Ascending aorta (tissue), 2 donors: ENCODE data around the gene PPAT. TPM values are rescaled to one million over a fixed set of nuclear protein-coding genes. Genes with fewer than 3 reads are reported as not detected.

Source experiments
- DNase-seq, 2 donors: peaks; one replicate each; pipeline ENCODE4 v3.0.0-alpha.2; 2019; ENCODE audit warnings: low spot score in 2 of 2
- H3K27ac ChIP-seq, 2 donors: fragments of 200-600 bp; sonication (generic); one replicate each; pipeline ENCODE4 v1.5.1; 2016 to 2017; ENCODE audit warnings: mild to moderate bottlenecking in 1 of 2
- H3K27me3 ChIP-seq: fragments of 200-600 bp; sonication (generic); one replicate; pipeline ENCODE4 v1.5.1; 2017
- H3K36me3 ChIP-seq, 2 donors: fragments of 200-600 bp; sonication (generic); one replicate each; pipeline ENCODE4 v1.5.1; 2016
- H3K4me1 ChIP-seq, 2 donors: fragments of 200-600 bp; sonication (generic); one replicate each; pipeline ENCODE4 v1.5.1; 2016 to 2017; ENCODE audit warnings: mild to moderate bottlenecking in 1 of 2
- H3K4me3 ChIP-seq, 2 donors: fragments of 200-600 bp; sonication (generic); one replicate each; pipeline ENCODE4 v1.5.1; 2016 to 2017; ENCODE audit warnings: mild to moderate bottlenecking in 1 of 2
- H3K9me3 ChIP-seq, 2 donors: fragments of 200-600 bp; sonication (generic); one replicate each; pipeline ENCODE4 v1.5.1; 2016
- CTCF ChIP-seq, 3 experiments: fragments of 200-600 bp in 2 of 3; fragments of 450-650 bp in 1 of 3; sonication (generic) in 2 of 3; IDR thresholded peaks; one replicate each; pipeline ENCODE4 v1.5.1; 2016 to 2019; ENCODE audit warnings: antibody characterized with exemption in 3 of 3, mild to moderate bottlenecking in 1 of 3, moderate library complexity in 1 of 3
- intact Hi-C: fragments of 100-400 bp; cut with DNase I; formaldehyde crosslinking; loops from one replicate; pipeline ENCODE4 v1.15.1; 2023
- total RNA-seq: library from RNA; depleted of rRNA; stranded (reverse); fragments of >200 nt; gene quantifications from one replicate; pipeline ENCODE4 v1.1.0, GENCODE V29; 2016

PPAT gene
- total RNA-seq, 1 donor from 2014 or later, result 3.6 TPM

DNA sequence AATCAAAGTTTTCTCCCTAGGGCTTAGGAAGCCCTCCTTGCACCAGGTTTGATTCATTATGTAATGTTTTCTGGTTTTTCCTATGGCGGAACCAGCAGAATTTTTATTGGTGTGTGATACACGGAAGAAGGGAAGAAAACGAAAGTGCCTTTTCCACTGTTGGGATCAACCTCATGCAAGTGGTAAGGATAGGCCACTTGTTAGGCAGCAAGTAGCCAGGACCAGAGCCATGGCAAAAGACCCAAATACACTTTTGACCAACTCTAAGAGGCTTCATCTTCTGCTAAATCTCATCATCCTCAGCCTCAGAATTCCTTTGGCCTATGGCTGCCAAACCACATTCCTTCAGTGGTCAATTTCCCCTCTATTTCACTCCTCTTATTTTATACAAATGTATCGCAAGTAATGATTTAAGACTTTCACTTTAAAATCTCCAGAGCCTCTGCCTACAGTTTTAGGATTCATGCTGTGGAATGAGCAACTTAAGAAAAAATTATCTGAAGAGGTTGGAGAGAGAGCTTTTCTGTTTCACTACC lies 21.2 kb downstream of the PPAT start:
- no peak for DNase-seq
- Histone ChIP-seq H3K4me1 (peaks cover 0 to 2% of the 10 kb centered on the region in 2 donors), H3K9me3 (no peaks in the 10 kb centered on the region), H3K27me3 (no peaks in the 10 kb centered on the region), H3K27ac (no peak overlapping the region), H3K4me3 (no peak overlapping the region), H3K36me3 (no peaks in the 10 kb centered on the region)
- TF ChIP-seq CTCF (IDR thresholded peaks at IDR 0.05), result no peak
- intact Hi-C loops, result no loop called here

- no peaks in the 10 kb centered on the region for H3K9me3 ChIP-seq
- intact Hi-C loops, result loop anchor here (1.0 kb wide), 2 partner anchors 23 to 26 kb away; partner anchors contain the start of genes AASDH and PAICS
- H3K4me3 ChIP-seq, result peak overlapping the region; percentile 35 to 55
- H3K4me1 ChIP-seq, result peaks cover 0 to 2% of the 10 kb centered on the region in 2 donors
- no peak for TF ChIP-seq CTCF (IDR thresholded peaks at IDR 0.05)
- no peaks in the 10 kb centered on the region for H3K27me3 ChIP-seq
- peak in 1 of 2 donors; percentile 80 for DNase-seq
- peaks cover 0 to 2% of the 10 kb centered on the region in 2 donors for H3K36me3 ChIP-seq
- H3K27ac ChIP-seq, result peak overlapping the region; percentile 34 to 36
Measured at GRCh38 chr4:56410247-56411062, 25.0 kb downstream of the PPAT start.

- no peak for TF ChIP-seq CTCF (IDR thresholded peaks at IDR 0.05)
- peaks cover 0 to 4% of the 10 kb centered on the region in 2 donors for H3K36me3 ChIP-seq
- H3K4me3 ChIP-seq, result peak overlapping the region in 1 of 2 donors; percentile 55
- intact Hi-C loops, result loop anchor here (1.0 kb wide), 1 partner anchor 22 kb away; the partner anchor contains the start of gene AASDH
- peaks cover 0 to 2% of the 10 kb centered on the region in 2 donors for H3K4me1 ChIP-seq
- DNase-seq, result no peak
- no peaks in the 10 kb centered on the region for H3K9me3 ChIP-seq
- peak overlapping the region; percentile 34 to 36 for H3K27ac ChIP-seq
- H3K27me3 ChIP-seq, result no peaks in the 10 kb centered on the region
Measured at GRCh38 chr4:56409511-56410090, 25.8 kb downstream of the PPAT start.

DNA sequence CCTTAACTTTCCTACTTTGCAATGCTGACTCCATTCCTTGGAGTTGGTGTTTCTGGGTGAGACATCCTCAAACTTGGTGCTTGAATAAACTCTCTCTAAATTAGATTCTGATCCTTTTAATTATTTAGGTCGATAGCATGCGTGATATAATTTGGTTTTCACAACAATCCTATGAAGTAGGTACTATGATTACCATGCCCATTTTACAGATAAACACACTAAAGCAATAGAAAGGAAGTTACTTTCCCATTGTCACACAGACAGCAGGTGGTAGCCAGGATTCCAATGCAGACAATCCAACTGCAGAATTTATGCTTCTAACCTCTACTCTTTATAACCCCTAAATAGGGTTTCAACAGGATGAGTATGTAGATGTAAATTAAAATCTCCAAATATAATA lies 26.4 kb downstream of the PPAT start:
- no peak for TF ChIP-seq CTCF (IDR thresholded peaks at IDR 0.05)
- no peaks in the 10 kb centered on the region for H3K27me3 ChIP-seq
- intact Hi-C loops, result no loop called here
- H3K4me1 ChIP-seq, result peaks cover 0 to 2% of the 10 kb centered on the region in 2 donors
- no peak overlapping the region for H3K27ac ChIP-seq
- peaks cover 0 to 4% of the 10 kb centered on the region in 2 donors for H3K36me3 ChIP-seq
- H3K9me3 ChIP-seq, result no peaks in the 10 kb centered on the region
- no peak overlapping the region for H3K4me3 ChIP-seq
- DNase-seq, result no peak

DNA sequence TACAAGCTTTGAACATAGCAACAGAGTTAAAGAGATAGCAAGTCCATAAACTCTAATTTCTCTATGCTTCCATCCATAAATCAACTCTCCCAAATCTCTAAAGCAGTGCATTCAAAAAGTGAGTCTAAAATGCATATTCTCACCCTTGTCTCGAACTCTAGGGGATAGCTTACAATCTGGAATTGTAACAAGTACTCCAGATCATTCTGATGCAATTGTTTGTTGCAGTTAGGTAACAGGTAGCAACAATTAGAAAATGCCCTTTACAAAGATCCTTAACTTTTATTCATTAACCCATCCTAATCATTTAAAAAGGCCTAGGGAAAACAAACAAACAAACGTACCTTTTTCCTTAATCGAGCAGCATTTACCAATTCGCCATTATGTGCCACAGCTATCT lies 29.3 kb downstream of the PPAT start:
- TF ChIP-seq CTCF (IDR thresholded peaks at IDR 0.05), result no peak
- Histone ChIP-seq H3K36me3 (peaks cover 0 to 4% of the 10 kb centered on the region in 2 donors), H3K4me3 (no peak overlapping the region), H3K27ac (no peak overlapping the region), H3K27me3 (no peaks in the 10 kb centered on the region), H3K4me1 (peaks cover 0 to 2% of the 10 kb centered on the region in 2 donors), H3K9me3 (no peaks in the 10 kb centered on the region)
- DNase-seq, result no peak
- intact Hi-C loops, result no loop called here
